Spleen (tissue), 11 donors: ENCODE data around the gene KCNJ9. TPM values are rescaled to one million over a fixed set of nuclear protein-coding genes. Genes with fewer than 3 reads are reported as not detected.
A peak's percentile ranks its signal among the peaks of the same experiment; 100 is the strongest.

Experiments
- DNase-seq: peaks from one replicate; pipeline ENCODE4 v3.0.0-alpha.2; 2020
- H3K27ac ChIP-seq, 8 donors: fragments of 200-600 bp; sonication (generic) in 7 of 8; 1 replicate in 4 of 8; 2 replicates in 4 of 8; pipeline versions ENCODE4 v1.5.0 to v1.8.0; 2016 to 2021; ENCODE audit warnings: inconsistent platforms in 4 of 8, mild to moderate bottlenecking in 4 of 8, moderate library complexity in 1 of 8
- H3K27me3 ChIP-seq, 7 donors: fragments of 200-600 bp; sonication (generic) in 6 of 7; replicated peaks in 1 of 7; 1 replicate in 4 of 7; 2 replicates in 3 of 7; pipeline versions ENCODE4 v1.5.0 to v1.8.0; 2016 to 2021; ENCODE audit warnings: inconsistent platforms in 3 of 7, mild to moderate bottlenecking in 1 of 7
- H3K36me3 ChIP-seq, 6 donors: fragments of 200-600 bp; sonication (generic) in 5 of 6; 1 replicate in 4 of 6; 2 replicates in 2 of 6; pipeline versions ENCODE4 v1.5.0 to v1.8.0; 2016 to 2021; ENCODE audit warnings: inconsistent platforms in 2 of 6
- H3K4me1 ChIP-seq, 6 donors: fragments of 200-600 bp; sonication (generic) in 5 of 6; 1 replicate in 3 of 6; 2 replicates in 3 of 6; pipeline versions ENCODE4 v1.5.0 to v1.8.0; 2016 to 2021; ENCODE audit warnings: inconsistent platforms in 3 of 6
- H3K4me3 ChIP-seq, 8 donors: fragments of 200-600 bp; sonication (generic) in 7 of 8; 1 replicate in 4 of 8; 2 replicates in 4 of 8; pipeline versions ENCODE4 v1.5.0 to v1.8.0; 2016 to 2021; ENCODE audit warnings: inconsistent platforms in 4 of 8, mild to moderate bottlenecking in 4 of 8, moderate library complexity in 2 of 8
- H3K9me3 ChIP-seq, 8 donors: fragments of 200-600 bp; sonication (generic) in 7 of 8; 1 replicate in 4 of 8; 2 replicates in 4 of 8; pipeline versions ENCODE4 v1.5.0 to v1.8.0; 2016 to 2021; ENCODE audit warnings: inconsistent platforms in 4 of 8
- POLR2A ChIP-seq, 3 donors: fragments of 450-650 bp; IDR thresholded peaks; one replicate each; pipeline ENCODE4 v1.5.1; 2017; ENCODE audit warnings: antibody characterized with exemption in 3 of 3, mild to moderate bottlenecking in 1 of 3
- POLR2AphosphoS5 ChIP-seq, 3 donors: sonication (generic); formaldehyde crosslinking; IDR thresholded peaks; one replicate each; pipeline ENCODE4 v1.5.1; 2017; ENCODE audit warnings: antibody characterized with exemption in 3 of 3
- WGBS, 5 donors: extraction: QIAGEN DNeasy Blood & Tissue Kit in 3 of 5; methylation state at CpG; one replicate each; pipeline versions ENCODE4 v1.1.5 to v1.1.7; 2013 to 2018; 5-methylcytosine and 5-hydroxymethylcytosine counted together
- intact Hi-C: fragments of 100-400 bp; cut with DNase I; formaldehyde crosslinking; loops from one replicate; pipeline ENCODE4 v1.15.0; 2023; ENCODE audit warnings: low total_unique reads
- polyA plus RNA-seq, 3 donors: library from polyadenylated mRNA; stranded (reverse); fragments of 200-250 nt; gene quantifications; one replicate each; pipeline ENCODE4 v1.2.1, GENCODE V29; 2013
- total RNA-seq, 7 donors: library from RNA; depleted of rRNA in 3 of 7; stranded (reverse); fragments of >200 nt in 3 of 7; fragmentation: NEBNext Ultra II Directional in 4 of 7; extraction: Animal tissue kit (Norgen Biotek cat#: 25700) in 4 of 7; gene quantifications; one replicate each; pipeline versions ENCODE4 v1.1.0 to v1.2.1, GENCODE V29; 2016 to 2021
- TF ChIP-seq, protein P1 (sequence below), 11 experiments: fragments of 200-600 bp in 7 of 11; fragments of 450-650 bp in 4 of 11; sonication (generic) in 4 of 11; IDR thresholded peaks in 8 of 11; conservative IDR thresholded peaks in 3 of 11; 1 replicate in 7 of 11; 2 replicates in 4 of 11; pipeline versions ENCODE4 v1.4.0 to v1.8.0; 2016 to 2021; ENCODE audit warnings: antibody characterized with exemption in 11 of 11, inconsistent platforms in 4 of 11, mild to moderate bottlenecking in 1 of 11
- donor health status: healthy with polysubstance abuse.
- donor health status: DM: no; HTN: no; CAD: no; lungs with moderate emphysema.
- donor health status: DM: no; HTN: no; CAD: no.
- donor health status: Bipolar disorder and iron deficiency.
- donor health status: healthy.
- donor health status: DM: no; HTN: no; CAD: no.
- donor health status: DM: yes; HTN: yes; CAD: no.

The KCNJ9 gene
- total and polyA plus RNA-seq, 10 donors = not detected

DNA sequence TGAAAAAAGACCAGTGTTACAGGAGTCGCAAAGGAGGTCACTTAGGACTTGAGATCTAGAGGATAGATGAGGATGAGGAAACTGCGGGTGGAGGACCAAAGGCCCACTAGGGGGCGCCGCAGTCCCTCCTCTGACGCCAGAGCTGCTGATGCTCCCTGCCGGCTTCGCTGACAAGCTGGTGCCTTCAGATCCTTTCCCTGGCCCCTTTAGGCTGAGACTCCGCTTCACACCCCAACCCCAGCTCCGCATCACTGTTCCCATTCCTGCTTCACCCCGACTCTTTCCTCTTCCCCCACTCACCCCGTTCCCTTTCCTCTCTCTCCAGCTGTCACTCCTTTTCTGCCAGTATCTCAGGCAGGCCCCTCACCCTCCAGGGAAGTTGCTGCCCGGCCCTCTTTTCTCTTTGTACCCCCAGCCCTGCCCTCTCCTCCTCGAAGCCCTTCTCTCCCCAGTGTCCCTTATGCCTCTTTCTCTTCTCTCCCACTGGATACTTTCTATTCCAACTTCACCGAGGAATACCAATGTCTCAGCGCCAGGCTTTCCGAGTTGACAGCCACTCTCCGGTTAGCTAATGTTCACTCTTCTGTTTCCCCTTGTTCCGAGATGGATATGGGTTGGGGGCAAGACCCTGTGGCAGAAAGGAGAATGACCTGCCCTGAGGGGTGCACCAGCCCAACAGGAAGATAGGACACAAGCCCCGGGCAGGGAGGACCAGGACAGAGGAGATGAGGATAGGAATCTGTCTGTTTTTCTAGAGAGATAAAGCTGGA lies 4.5 kb downstream of the KCNJ9 start:
- Histone ChIP-seq H3K36me3 (peaks cover 0 to 40% (median 9%) of the 10 kb centered on the region in 6 donors), H3K9me3 (no peaks in the 10 kb centered on the region), H3K4me1 (peaks cover 0 to 13% (median 10%) of the 10 kb centered on the region in 6 donors), H3K27ac (no peak overlapping the region), H3K4me3 (no peak overlapping the region), H3K27me3 (peaks cover 0 to 40% (median 29%) of the 10 kb centered on the region in 7 donors)
- TF ChIP-seq POLR2A (IDR thresholded peaks at IDR 0.05) = no peak
- TF ChIP-seq, protein P1, sequence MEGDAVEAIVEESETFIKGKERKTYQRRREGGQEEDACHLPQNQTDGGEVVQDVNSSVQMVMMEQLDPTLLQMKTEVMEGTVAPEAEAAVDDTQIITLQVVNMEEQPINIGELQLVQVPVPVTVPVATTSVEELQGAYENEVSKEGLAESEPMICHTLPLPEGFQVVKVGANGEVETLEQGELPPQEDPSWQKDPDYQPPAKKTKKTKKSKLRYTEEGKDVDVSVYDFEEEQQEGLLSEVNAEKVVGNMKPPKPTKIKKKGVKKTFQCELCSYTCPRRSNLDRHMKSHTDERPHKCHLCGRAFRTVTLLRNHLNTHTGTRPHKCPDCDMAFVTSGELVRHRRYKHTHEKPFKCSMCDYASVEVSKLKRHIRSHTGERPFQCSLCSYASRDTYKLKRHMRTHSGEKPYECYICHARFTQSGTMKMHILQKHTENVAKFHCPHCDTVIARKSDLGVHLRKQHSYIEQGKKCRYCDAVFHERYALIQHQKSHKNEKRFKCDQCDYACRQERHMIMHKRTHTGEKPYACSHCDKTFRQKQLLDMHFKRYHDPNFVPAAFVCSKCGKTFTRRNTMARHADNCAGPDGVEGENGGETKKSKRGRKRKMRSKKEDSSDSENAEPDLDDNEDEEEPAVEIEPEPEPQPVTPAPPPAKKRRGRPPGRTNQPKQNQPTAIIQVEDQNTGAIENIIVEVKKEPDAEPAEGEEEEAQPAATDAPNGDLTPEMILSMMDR (IDR thresholded peaks at IDR 0.05 in 8 of 11, conservative IDR thresholded peaks at IDR 0.05 in 3 of 11) = peak; percentile 8 to 90 (median 79)
- peak in 2 of 3 donors; percentile 36 to 46 for TF ChIP-seq POLR2AphosphoS5 (IDR thresholded peaks at IDR 0.05)
- intact Hi-C loops = loop anchor here (2.0 kb wide), 1 partner anchor 39 kb away; no protein-coding TSS in a partner anchor
- peak; percentile 91 for DNase-seq
- 51 to 60% (median 55%) methylated on average over 19 of the region's 19 CpGs for WGBS, 5 donors

DNA sequence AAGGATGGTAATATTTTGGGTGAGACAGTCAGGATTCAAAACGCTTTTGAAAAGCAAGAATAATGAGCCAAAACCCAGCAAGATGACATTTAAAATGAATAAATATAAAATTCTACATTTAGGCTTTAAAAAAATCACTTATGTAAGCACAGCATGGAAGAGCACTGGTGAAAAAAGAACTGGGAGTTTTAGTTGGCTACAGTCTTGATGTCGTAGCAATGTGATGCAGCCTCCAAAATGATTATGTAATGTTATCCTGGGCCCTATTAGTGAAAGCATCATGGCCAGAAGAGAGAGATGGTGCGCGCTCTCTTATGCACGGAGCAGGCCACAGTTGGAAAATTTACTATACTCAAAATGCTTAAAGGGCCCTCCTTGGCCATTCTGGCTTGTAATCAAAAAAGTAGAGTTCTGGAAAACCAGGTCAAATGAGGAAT lies 5.1 kb downstream of the KCNJ9 start:
- peaks cover 0 to 46% (median 15%) of the 10 kb centered on the region in 6 donors for H3K36me3 ChIP-seq
- TF ChIP-seq, protein P1 (IDR thresholded peaks at IDR 0.05 in 8 of 11, conservative IDR thresholded peaks at IDR 0.05 in 3 of 11) = no peak
- TF ChIP-seq POLR2AphosphoS5 (IDR thresholded peaks at IDR 0.05) = no peak
- no peak for TF ChIP-seq POLR2A (IDR thresholded peaks at IDR 0.05)
- H3K4me1 ChIP-seq = peaks cover 0 to 13% (median 10%) of the 10 kb centered on the region in 6 donors
- intact Hi-C loops = no loop called here
- H3K4me3 ChIP-seq = no peak overlapping the region
- H3K9me3 ChIP-seq = no peaks in the 10 kb centered on the region
- no peak for DNase-seq
- peaks cover 0 to 34% (median 23%) of the 10 kb centered on the region in 7 donors for H3K27me3 ChIP-seq
- WGBS, 5 donors = 85 to 96% (median 87%) methylated on average over 5 of the region's 5 CpGs
- no peak overlapping the region for H3K27ac ChIP-seq

DNA sequence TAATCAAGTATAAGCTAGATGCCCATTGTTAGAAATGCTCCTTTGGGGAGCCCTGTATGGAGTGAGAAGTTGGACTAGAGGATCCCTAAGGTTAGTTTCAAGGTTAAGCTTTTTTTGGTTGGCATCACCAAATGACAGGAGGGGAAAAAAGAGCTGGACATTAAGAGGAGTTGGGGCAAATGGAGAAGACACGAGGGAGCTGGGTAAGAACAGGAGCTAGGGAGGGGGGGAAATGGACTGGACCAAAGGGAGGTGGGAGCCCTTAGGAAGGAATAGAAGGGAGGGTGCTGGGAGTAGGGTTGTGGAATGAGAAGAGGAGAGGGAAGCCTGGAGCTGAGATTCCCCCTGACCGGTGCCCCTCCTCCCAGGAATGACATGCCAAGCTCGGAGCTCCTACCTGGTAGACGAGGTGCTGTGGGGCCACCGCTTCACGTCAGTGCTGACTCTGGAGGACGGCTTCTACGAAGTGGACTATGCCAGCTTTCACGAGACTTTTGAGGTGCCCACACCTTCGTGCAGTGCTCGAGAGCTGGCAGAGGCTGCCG lies 5.9 kb downstream of the KCNJ9 start:
- intact Hi-C loops = no loop called here
- DNase-seq = peak; percentile 44
- H3K27ac ChIP-seq = no peak overlapping the region
- H3K36me3 ChIP-seq = peaks cover 0 to 53% (median 22%) of the 10 kb centered on the region in 6 donors
- TF ChIP-seq POLR2A (IDR thresholded peaks at IDR 0.05) (no peak), POLR2AphosphoS5 (IDR thresholded peaks at IDR 0.05) (no peak)
- TF ChIP-seq, protein P1 (IDR thresholded peaks at IDR 0.05 in 8 of 11, conservative IDR thresholded peaks at IDR 0.05 in 3 of 11) = no peak
- 91 to 95% (median 94%) methylated on average over 11 to 12 of the region's 12 CpGs for WGBS, 5 donors
- no peaks in the 10 kb centered on the region for H3K9me3 ChIP-seq
- H3K4me3 ChIP-seq = no peak overlapping the region
- H3K4me1 ChIP-seq = peaks cover 0 to 13% (median 10%) of the 10 kb centered on the region in 6 donors
- peaks cover 0 to 27% (median 16%) of the 10 kb centered on the region in 7 donors for H3K27me3 ChIP-seq

DNA sequence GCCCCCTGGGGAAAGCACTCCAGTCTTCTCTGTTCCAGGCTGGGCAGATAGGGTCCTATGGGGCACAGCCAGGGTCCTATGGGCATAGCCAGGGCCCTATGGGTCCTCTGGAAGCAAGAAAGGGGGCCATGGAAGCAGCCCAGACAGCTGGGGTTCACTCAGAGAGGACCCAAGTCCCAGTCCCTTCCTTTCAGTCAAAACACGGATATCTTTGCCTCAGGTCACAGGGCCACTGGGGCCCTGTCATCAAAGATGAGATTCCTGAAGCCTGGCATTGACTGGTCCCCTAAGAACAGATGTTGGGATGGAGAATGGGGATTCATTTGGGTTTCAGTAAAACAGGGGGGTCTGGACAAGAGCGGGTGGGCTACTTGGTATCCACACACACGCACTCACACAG lies 8.5 kb downstream of the KCNJ9 start:
- Histone ChIP-seq H3K27ac (no peak overlapping the region), H3K36me3 (peaks cover 0 to 80% (median 47%) of the 10 kb centered on the region in 6 donors), H3K4me1 (peaks cover 0 to 11% (median 0%) of the 10 kb centered on the region in 6 donors), H3K9me3 (no peaks in the 10 kb centered on the region), H3K27me3 (no peaks in the 10 kb centered on the region), H3K4me3 (no peak overlapping the region)
- intact Hi-C loops = loop anchor here (10.0 kb wide), 1 partner anchor 305 kb away; the partner anchor contains the start of gene DUSP23
- no peak for DNase-seq
- TF ChIP-seq, protein P1 (IDR thresholded peaks at IDR 0.05 in 8 of 11, conservative IDR thresholded peaks at IDR 0.05 in 3 of 11) = no peak
- TF ChIP-seq POLR2A (IDR thresholded peaks at IDR 0.05) (no peak), POLR2AphosphoS5 (IDR thresholded peaks at IDR 0.05) (no peak)
- WGBS, 5 donors = 88 to 94% (median 90%) methylated on average over 3 of the region's 3 CpGs
